PC-9 (cell line): Measurements from ENCODE around the gene CD53. TPM values are rescaled to one million over a fixed set of nuclear protein-coding genes. Genes with fewer than 3 reads are reported as not detected.

Experiments
- BruUV-seq: library from RNA; stranded (reverse); fragments of 400-500 nt; replicated peaks from 2 replicates; lab custom pipeline; 2021; lab: Mats Ljungman, UMichigan
- CTCF ChIA-PET: fragments of 300-600 bp; sonication (Branson Sonifier 250); formaldehyde crosslinking; loops from one replicate; lab custom pipeline; 2022; ENCODE audit warnings: antibody characterized with exemption; lab: Charles Lee
- POLR2A ChIA-PET: fragments of 300-600 bp; sonication (Branson Sonifier 250); formaldehyde crosslinking; loops from one replicate; lab custom pipeline; 2022; ENCODE audit warnings: antibody characterized with exemption; ENCODE audit not compliant: unreplicated experiment; lab: Charles Lee
- DNase-seq, 2 experiments: peaks; one replicate each; pipeline versions ENCODE4 v3.0.0 to v3.0.0-alpha.2; 2015 to 2022; ENCODE audit warnings: mixed read lengths in 1 of 2
- H2AFZ ChIP-seq: fragments of 200-600 bp; sonication (generic); 2 replicates; pipeline ENCODE4 v1.8.1; 2017; ENCODE audit warnings: antibody characterized with exemption
- H3F3A ChIP-seq: fragments of 200-600 bp; sonication (generic); 2 replicates; pipeline ENCODE4 v1.8.1; 2017; ENCODE audit warnings: antibody characterized with exemption, mild to moderate bottlenecking, low read depth; ENCODE audit not compliant: insufficient read depth
- H3K27ac ChIP-seq: fragments of 200-600 bp; sonication (generic); 2 replicates; pipeline ENCODE4 v1.6.1; 2016; ENCODE audit warnings: mixed run types
- H3K27me3 ChIP-seq: fragments of 200-600 bp; sonication (generic); 2 replicates; pipeline ENCODE4 v1.6.1; 2016; ENCODE audit warnings: low read depth, mixed run types; ENCODE audit not compliant: insufficient read depth
- H3K36me3 ChIP-seq: fragments of 200-600 bp; sonication (generic); 2 replicates; pipeline ENCODE4 v1.6.1; 2016; ENCODE audit warnings: low read depth, mixed run types
- H3K4me1 ChIP-seq: fragments of 200-600 bp; sonication (generic); replicated peaks from 2 replicates; pipeline ENCODE4 v1.6.1; 2016; ENCODE audit warnings: mixed run types; ENCODE audit not compliant: insufficient read depth
- H3K4me2 ChIP-seq: fragments of 200-600 bp; sonication (generic); 2 replicates; pipeline ENCODE4 v1.6.1; 2017; ENCODE audit warnings: mixed run types
- H3K4me3 ChIP-seq: fragments of 200-600 bp; sonication (generic); 2 replicates; pipeline ENCODE4 v1.6.1; 2016; ENCODE audit warnings: mixed run types
- H3K79me2 ChIP-seq: fragments of 200-600 bp; sonication (generic); 2 replicates; pipeline ENCODE4 v1.6.1; 2017; ENCODE audit warnings: low read depth, mixed run types
- H3K9me2 ChIP-seq: fragments of 200-600 bp; sonication (generic); 2 replicates; pipeline ENCODE4 v1.8.1; 2017; ENCODE audit warnings: mild to moderate bottlenecking; ENCODE audit not compliant: insufficient read depth
- H3K9me3 ChIP-seq: fragments of 200-600 bp; sonication (generic); 2 replicates; pipeline ENCODE4 v1.8.1; 2016; ENCODE audit warnings: low read depth; ENCODE audit not compliant: insufficient read depth
- H4K20me1 ChIP-seq: fragments of 200-600 bp; sonication (generic); 2 replicates; pipeline ENCODE4 v1.8.1; 2017; ENCODE audit not compliant: insufficient read depth
- CTCF ChIP-seq: fragments of 200-600 bp; sonication (generic); conservative IDR thresholded peaks from 2 replicates; pipeline ENCODE4 v1.6.1; 2017; ENCODE audit warnings: mixed run types, antibody characterized with exemption, mild to moderate bottlenecking, moderate library complexity
- EZH2 ChIP-seq: fragments of 200-600 bp; sonication (generic); IDR thresholded peaks from 2 replicates; pipeline ENCODE4 v1.8.0; 2017; ENCODE audit warnings: antibody characterized with exemption, low read depth
- intact Hi-C: fragments of 100-400 bp; cut with micrococcal nuclease; formaldehyde crosslinking; loops from one replicate; pipeline ENCODE4 v1.10.0; 2022; ENCODE audit not compliant: unreplicated experiment
- total RNA-seq: library from RNA; stranded (reverse); gene quantifications from 2 replicates; pipeline ENCODE4 v1.2.3, GENCODE V29; 2021

The CD53 gene
- total RNA-seq, 1 experiment from 2014 or later: not detected

- Histone ChIP-seq H3K27me3 (peaks cover 25% of the 10 kb centered on the region), H3K9me2 (no peaks in the 10 kb centered on the region), H3K9me3 (no peaks in the 10 kb centered on the region), H3K36me3 (no peaks in the 10 kb centered on the region), H3F3A (no peaks in the 10 kb centered on the region), H3K4me2 (no peak overlapping the region), H3K4me3 (no peak overlapping the region), H3K4me1 (no peaks in the 10 kb centered on the region), H3K79me2 (no peaks in the 10 kb centered on the region), H3K27ac (no peak overlapping the region), H4K20me1 (no peaks in the 10 kb centered on the region), H2AFZ (no peak overlapping the region)
- intact Hi-C loops: no loop called here
- ChIA-PET CTCF (no interaction called here), POLR2A (interaction anchor here (0.6 kb wide), 1 partner anchor 114 kb away, joined by 3 read pairs; no protein-coding TSS in a partner anchor)
- TF ChIP-seq EZH2 (no peak), CTCF (no peak)
- no TSS peak for BruUV-seq
- no peak for DNase-seq
These were observed 24.7 kb downstream of the CD53 start for GRCh38 chr1:110897681-110898080.

DNA sequence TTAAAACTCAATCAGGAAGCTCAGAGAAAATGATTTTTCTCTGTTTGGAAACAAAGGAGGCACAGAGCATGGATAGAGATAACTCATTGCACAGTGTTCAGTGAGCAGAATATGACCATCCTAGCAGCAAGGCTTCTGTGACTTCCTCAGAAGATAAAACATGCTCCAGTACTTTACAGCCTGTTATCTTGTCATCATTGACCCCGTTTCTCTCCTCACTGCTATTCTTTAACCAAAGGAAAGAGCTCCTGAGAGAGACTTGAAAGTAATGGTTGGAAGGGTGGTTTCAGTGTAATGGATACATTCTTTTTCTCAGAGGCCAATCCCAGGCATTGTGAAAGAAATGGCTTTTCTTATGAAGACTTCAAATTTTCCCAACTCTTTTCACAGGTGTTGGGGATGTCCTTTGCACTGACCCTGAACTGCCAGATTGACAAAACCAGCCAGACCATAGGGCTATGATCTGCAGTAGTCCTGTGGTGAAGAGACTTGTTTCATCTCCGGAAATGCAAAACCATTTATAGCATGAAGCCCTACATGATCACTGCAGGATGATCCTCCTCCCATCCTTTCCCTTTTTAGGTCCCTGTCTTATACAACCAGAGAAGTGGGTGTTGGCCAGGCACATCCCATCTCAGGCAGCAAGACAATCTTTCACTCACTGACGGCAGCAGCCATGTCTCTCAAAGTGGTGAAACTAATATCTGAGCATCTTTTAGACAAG lies 25.9 kb downstream of the CD53 start:
- Histone ChIP-seq H3F3A (no peaks in the 10 kb centered on the region), H3K9me3 (no peaks in the 10 kb centered on the region), H2AFZ (no peak overlapping the region), H3K27me3 (peaks cover 13% of the 10 kb centered on the region; the same call in 1 of the 2 replicates), H3K79me2 (no peaks in the 10 kb centered on the region), H3K4me3 (no peak overlapping the region), H3K4me2 (no peak overlapping the region), H3K9me2 (no peaks in the 10 kb centered on the region), H3K4me1 (no peaks in the 10 kb centered on the region), H3K36me3 (no peaks in the 10 kb centered on the region), H4K20me1 (no peaks in the 10 kb centered on the region), H3K27ac (no peak overlapping the region)
- intact Hi-C loops: no loop called here
- TF ChIP-seq CTCF (no peak), EZH2 (no peak)
- DNase-seq: no peak
- ChIA-PET CTCF (interaction anchor here (0.6 kb wide), 2 partner anchors 88 to 127 kb away, joined by 3 read pairs; no protein-coding TSS in a partner anchor), POLR2A (no interaction called here)
- BruUV-seq: no TSS peak

DNA sequence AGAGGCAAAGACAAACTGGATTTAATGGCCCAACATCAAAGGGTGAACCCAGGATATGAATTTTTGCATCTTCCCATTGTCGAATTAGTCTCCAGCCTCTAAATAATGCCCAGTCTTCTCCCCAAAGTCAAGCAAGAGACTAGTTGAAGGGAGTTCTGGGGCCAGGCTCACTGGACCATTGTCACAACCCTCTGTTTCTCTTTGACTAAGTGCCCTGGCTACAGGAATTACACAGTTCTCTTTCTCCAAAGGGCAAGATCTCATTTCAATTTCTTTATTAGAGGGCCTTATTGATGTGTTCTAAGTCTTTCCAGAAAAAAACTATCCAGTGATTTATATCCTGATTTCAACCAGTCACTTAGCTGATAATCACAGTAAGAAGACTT lies 26.5 kb downstream of the CD53 start:
- Histone ChIP-seq H4K20me1 (no peaks in the 10 kb centered on the region), H3K36me3 (no peaks in the 10 kb centered on the region), H2AFZ (no peak overlapping the region), H3K9me3 (no peaks in the 10 kb centered on the region), H3K9me2 (no peaks in the 10 kb centered on the region), H3K27me3 (peaks cover 12% of the 10 kb centered on the region; the same call in 1 of the 2 replicates), H3K27ac (no peak overlapping the region), H3F3A (no peaks in the 10 kb centered on the region), H3K4me3 (no peak overlapping the region), H3K79me2 (no peaks in the 10 kb centered on the region), H3K4me1 (no peaks in the 10 kb centered on the region), H3K4me2 (no peak overlapping the region)
- TF ChIP-seq EZH2: no peak
- TF ChIP-seq CTCF: no peak
- intact Hi-C loops: no loop called here
- DNase-seq: no peak
- no TSS peak for BruUV-seq
- CTCF ChIA-PET: interaction anchor here (0.6 kb wide), 1 partner anchor 127 kb away, joined by 3 read pairs; no protein-coding TSS in a partner anchor
- POLR2A ChIA-PET: no interaction called here
